DMS153 (cell line): Measurements from ENCODE around the gene UPP1.
"Not testable (repeated sequence)": the region's sequence is repeated elsewhere in the genome, so short reads cannot be mapped to it uniquely, and the experiment has no call there.

ENCODE experiments used
- DNase-seq: peaks from one replicate; lab custom pipeline; 2025; lab: John Stamatoyannopoulos, UW

Gene UPP1

DNA sequence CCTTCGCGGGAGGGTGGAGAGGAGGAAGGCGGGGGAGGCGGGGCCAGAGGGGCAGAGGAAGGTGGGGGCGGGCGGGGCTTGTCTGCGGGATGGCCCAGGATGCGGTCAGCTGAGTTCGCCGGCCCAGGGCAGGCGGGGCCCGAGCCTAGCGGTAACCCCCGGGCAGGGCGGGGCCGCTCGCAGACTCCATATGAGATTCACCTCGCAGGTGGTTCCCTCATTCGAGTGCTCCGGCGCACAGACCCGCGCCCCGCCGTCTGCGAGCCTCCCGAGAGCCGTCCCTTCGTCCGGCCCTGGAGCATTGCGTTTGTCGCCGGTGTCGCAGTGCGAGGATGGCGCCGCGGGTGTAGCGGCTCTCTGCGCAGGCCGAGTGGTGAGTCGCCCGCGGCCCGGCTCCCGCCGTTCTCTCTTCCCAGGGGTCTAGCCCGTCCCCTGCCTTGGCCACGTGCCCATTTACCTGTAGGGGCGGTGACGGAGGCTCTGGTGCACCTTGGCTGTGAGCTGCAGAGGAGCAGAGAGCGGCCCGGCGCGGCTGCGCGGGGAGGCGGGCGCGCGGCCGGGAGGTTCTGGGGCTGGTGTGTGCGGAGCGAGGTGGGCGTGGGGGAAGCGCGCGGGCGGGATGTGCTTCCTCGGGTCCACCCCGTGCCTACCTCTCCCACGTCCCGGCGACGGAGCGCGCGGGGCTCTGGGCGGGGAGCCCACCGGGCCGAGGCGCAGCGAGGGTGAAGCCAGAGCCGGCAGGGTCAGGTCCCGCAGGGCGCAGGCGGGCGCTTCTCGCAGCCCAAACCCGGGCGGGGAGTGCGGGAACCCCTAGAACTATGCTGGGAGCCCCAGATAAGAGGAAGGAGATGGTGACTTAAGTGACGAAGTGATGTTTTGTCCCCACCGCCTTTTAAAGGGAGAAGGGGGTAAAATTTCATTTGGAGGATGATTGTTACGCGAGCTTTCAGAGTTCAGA lies at the start of gene UPP1:
Gene UPP1, plus strand, starts transcription at position 220 of the 958 bp plus-strand sequence. CDS start 5,519 bp downstream, outside the sequence.
- DNase-seq: peak; percentile 52

DNA sequence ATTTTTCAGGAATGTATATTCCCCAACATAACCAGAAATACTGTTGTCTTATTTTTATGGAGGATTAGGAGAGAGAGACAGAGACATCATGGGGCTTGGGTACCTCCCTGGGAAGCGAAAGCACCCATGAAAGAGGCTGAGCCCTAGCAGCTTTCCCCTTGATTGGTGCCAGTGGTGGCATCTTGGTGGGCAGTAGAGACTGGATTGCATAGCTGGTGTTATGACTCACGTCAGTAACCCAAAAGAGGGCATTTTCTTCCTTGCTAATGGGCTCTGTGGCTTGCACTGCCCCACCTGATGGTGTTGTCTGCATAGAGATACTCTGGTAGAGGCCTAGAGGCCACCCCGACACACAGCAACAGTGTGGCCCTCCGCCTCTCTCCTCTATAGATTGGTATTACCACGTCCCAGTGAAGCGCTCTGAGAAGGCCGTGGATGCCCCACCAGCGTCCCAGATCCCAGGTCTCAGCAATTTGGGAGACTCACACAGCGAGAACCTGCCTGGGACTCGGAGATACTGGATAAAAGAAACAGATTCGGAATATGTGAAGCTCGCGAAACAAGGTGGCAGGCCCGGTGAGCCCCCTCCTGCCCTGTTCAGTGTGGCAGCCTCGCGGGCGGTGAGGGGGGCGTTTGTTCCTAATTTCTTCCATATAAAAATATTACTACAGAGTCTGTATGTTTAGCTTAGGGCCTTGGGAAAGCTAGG lies 48.0 kb upstream of the UPP1 start:
- DNase-seq: no peak

DNA sequence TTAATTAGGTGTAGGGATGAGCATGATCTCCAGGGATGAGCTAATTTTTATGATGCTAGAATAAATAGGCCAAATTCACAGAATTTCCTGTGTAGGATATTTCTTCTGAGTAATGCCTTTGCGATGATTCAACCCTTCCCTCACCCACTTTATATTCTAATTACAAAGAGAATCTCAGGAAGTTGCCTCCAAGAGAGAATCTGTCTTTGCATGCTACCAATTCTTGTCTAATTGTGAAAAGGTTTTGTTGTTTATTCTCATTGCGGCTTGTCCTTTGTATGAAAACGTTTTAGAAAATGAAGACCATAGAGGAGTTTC lies 47.5 kb upstream of the UPP1 start:
- no peak for DNase-seq

DNA sequence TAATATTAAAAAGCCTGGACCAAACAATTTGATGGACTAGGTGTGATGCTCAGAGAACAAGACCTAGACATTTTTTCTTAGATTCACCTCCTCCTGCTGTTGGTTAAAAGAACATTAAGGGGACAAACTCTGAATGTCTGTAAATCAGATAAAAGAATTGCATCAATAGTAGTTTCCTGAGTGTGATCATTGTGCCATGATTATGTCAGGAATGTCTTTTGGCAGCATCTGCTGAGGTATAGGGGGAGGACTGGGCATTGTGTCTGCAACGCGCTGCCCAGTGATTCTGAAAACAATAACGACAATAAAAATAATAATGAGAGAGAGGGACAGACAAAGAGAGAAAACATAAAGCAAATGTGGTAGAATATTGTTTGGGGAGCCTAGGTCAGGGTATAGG lies 46.8 kb upstream of the UPP1 start:
- DNase-seq: no peak

DNA sequence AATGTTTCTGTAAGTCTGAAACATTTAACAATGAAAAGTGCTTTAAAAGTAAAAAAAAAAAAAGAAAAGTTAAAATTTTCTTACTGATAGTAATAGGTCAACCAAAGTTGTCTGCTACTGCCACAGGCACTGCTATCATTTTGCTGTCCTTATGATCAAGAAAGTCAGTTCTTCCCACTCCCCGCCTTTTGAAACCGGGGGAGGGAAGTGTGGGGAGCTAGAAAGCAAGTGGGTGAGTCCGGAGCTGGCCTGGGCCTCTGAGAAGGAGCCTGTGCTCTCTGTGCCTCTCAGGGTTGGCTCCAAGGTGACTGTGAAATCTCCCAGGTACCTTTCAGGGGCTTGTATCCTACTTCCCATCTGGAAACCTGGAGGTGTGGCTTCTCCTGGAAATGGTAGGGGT lies 46.4 kb upstream of the UPP1 start:
- DNase-seq: no peak

DNA sequence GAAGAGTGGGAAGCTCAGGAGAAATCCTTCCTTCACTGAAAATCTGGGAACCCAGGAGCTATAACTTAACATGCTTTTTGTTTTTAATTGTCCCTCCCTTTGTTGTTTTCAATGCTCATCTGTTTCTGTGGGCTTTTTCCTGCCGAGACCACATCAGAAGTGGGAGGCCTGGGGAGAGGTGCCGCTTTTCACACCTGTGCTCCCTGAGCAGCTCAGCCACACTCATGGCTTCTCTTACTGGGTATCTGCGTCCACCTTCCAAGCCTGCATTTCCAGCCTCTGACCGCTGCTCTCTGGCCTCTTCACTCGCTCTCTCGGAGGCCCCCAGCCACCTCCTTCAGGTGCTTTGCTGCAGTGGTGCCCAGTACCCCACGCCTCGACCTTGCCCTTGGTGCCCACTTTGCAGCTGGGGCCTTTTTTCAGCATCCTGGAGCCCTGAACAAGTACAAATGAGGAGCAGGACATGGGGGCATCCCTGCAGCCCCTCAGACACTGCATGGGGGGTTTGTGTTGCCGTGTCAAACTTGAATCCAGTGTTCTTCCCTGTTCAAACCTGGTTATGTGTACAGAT lies 43.8 kb upstream of the UPP1 start:
- DNase-seq: no peak

DNA sequence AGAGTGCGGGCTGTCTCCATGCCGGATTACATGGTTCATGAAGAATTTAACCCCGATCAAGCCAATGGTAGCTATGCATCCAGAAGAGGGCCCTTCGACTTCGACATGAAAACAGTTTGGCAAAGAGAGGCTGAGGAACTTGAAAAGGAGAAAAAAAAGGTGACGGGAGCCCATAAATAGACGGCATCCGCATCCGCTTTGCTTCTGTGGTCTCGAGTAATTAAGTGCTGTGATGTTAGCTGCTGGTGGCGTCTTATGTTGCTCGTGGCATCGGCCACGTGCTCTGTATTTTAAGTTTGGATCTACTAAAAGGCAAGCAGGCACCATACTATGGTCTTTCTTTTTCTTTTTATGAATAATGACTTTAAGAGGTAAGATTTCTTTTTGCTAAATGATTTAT lies 42.6 kb upstream of the UPP1 start:
- DNase-seq: no peak

GRCh38 chr7:48048113-48048512 lies 41.0 kb upstream of the UPP1 start:
- DNase-seq: no peak

DNA sequence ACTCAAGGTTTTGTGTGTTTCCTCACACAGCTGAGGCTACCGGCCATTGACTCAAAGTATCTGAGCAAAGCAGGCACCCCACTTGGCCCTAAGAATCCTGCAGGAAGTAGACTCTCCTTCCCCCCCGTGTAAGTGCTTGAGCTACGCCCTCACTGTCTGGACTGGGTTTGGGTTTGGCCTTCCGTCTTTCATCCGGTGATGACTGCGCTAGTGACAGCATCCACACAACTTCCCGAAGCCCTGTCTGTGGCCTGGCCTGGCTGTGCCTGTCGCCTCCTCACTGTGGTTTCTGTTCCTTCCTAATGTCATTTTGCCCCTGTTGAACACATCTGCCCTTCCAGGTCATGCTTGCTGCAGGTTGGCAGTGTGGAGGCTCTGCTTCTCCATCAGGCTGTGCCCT lies 39.2 kb upstream of the UPP1 start:
- DNase-seq: no peak

DNA sequence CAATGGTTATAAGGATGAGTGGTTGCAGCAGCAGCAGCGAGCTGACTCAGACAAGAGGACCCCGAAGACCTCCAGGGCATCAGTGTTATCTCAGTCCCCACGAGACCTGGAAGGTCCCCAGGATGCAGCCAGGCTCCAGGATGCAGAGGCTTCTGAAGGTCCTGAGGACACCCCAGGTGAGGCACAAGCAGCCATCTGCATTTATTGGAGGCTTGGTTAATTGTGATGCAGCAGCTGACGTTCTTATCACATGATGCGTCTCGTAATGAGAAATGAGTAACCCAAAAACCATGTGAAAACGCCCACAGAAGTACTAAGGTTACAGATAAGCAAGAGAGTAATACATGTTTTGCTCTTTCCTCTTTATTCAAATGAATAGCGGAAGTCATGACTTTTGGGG lies 36.3 kb upstream of the UPP1 start:
- no peak for DNase-seq

GRCh38 chr7:48053736-48054135 lies 35.3 kb upstream of the UPP1 start:
- DNase-seq: no peak

DNA sequence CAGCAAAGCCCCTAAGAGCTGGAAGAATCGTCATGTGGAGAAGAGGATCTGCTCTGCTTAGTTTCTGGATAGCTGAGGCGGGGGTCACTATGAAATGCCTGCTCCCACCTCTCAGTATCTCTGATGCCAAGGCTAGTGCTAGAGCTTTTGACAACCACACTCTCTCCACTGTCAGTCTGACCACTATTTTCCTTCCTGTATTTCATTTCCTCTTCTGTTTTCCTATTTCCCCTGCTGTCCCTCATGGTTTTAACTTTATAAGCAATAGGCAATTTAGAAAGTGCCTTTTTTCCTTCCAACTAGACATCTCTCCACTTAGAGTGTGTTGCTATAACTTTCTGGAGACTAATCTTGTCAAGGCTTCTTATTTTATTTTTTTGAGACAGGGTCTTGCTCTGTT lies 30.1 kb upstream of the UPP1 start:
- no peak for DNase-seq

DNA sequence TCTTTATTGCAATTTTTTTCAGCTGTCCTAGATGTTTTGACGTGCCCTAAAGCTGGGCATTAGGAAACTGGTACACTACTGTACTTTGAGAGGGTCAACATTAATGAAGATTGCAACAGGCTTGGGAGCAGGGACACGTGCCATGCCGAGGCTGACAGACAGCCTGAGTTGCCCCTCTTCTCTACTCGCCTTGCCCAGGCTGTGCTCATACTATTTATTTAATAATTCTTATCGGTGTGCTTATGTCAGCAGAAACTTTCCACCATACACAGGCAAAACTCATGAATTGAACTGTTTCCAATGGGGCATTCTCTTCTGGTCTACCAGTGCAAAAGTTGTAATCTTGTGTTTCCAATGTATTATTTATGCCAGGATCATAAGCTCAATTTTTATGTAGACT lies 29.4 kb upstream of the UPP1 start:
- no peak for DNase-seq

GRCh38 chr7:48063985-48064384 lies 25.1 kb upstream of the UPP1 start:
- DNase-seq: no peak

- no peak for DNase-seq
Observed at GRCh38 chr7:48067475-48067874, 21.6 kb upstream of the UPP1 start.

DNA sequence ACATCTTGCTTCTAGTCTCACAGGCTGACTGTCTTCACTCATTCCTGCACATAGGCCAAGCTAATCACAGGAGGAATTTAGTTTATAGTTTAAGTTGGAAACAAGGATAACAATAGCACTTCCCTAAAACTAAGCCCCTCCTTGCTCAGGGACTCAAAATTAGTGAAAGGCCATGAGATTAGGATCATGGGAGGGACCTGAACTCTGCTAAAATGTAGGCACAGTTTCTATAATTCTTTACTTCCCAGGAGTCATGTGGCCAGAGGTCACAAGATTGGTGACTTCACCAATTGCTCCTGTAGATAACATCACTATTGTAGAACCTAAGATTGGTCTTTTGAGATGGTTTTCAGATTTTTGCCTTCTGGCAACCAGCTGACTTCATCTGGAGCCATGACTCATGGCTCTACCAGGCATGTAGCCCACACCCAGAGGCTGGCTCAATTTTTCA lies 14.8 kb upstream of the UPP1 start:
- DNase-seq: no peak

DNA sequence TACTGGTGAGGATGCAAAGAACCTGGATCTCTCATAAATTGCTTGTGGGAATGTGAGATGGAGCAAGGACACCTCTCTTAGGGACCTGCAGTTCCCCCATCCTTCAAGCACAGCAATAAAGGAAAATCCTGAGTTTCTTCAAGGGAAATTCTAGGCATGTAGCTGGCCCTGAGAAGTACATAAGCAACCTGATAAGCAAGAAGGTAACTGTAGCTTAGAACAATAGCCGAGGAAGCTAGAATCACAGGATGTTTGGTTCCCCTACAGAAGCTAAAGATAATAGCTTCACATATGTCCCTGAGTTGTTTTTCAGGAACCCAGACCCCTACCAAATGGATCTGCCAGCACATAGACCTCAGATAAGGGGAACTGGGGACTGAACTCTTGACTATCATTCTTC lies 11.6 kb upstream of the UPP1 start:
- DNase-seq: no peak

GRCh38 chr7:48078470-48078869 lies 10.6 kb upstream of the UPP1 start:
- DNase-seq: no peak

DNA sequence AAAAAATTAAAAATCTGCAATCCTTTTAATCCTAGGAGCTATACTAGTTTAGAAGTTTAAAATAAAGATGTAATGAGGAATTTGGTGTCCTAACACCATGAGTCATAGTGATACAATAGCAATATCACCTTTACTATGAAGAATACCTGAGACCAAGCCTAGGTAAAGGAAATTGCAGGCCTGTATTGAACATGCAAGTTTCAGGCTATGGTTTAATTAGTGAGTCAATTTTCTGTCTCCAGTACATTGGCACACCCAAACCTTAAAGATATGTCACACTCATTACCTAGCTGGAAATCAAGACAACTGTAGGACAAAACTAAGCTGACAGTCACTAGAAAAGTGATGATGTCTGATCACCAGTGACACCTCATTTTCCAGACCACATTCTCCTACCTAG lies 6.7 kb upstream of the UPP1 start:
- not testable (repeated sequence) for DNase-seq

GRCh38 chr7:48083114-48083830 lies 5.8 kb upstream of the UPP1 start:
- no peak for DNase-seq

GRCh38 chr7:48084727-48085432 lies 4.2 kb upstream of the UPP1 start:
- DNase-seq: no peak

- DNase-seq: no peak
Observed at GRCh38 chr7:48085433-48085791, 3.7 kb upstream of the UPP1 start.
